ENCODE measurements around the gene PCNX2. TPM values are rescaled to one million over a fixed set of nuclear protein-coding genes. Genes with fewer than 3 reads are reported as not detected.

PCNX2 gene
- total and polyA plus RNA-seq, 2 of the 8 experiments (the other 6 are each of a cell fraction or from before 2014, with no cell fraction given), result 46.1 to 57.6 TPM

DNA sequence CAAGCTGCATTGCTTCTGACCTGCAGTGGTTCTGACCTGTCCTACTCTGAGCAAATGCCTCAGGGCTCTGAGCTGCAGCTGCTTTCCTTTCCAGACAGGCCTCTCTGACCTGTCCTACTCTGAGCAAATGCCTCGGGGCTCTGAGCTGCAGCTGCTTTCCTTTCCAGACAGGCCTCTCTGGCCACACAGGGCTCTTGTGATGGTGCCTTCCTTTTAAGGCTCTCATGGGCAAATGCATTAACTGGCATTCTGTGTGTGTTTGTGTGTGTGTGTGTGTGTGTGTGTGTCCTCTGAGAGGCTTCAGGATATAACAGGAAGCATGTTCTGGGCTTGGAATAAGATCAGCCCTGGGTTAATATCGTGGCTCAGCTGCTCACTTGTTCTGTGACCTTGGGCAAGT lies 213.8 kb downstream of the PCNX2 start:
- Histone ChIP-seq H2BK20ac (ENCODE audit: low read length) (no peak overlapping the region), H3K27ac (ENCODE audit: low read depth, low read length) (no peak overlapping the region), H3K23ac (ENCODE audit: insufficient read length) (no peak overlapping the region), H3K4me3 (ENCODE audit: extremely low read depth in 1 of 4, insufficient read depth in 2 of 4, low read depth in 3 of 4, low read length in 4 of 4) (no peak overlapping the region), H3K36me3 (ENCODE audit: control insufficient read depth in 2 of 4, insufficient read depth in 4 of 4, low read length in 3 of 4) (peaks cover 0 to 6% (median 0%) of the 10 kb centered on the region in 4 experiments; a peak in 3 of 8 replicates), H3K9ac (replicated peaks in 1 of 4; ENCODE audit: extremely low read depth in 1 of 4, low read depth in 3 of 4, low read length in 3 of 4) (no peak overlapping the region), H3K4me2 (ENCODE audit: insufficient read depth in 1 of 2, low read depth in 2 of 2, low read length in 2 of 2) (no peak overlapping the region), H3K23me2 (ENCODE audit: low read depth, low read length) (no peaks in the 10 kb centered on the region), H4K5ac (ENCODE audit: insufficient read length, low read depth, low read length) (no peak overlapping the region), H3K4me1 (replicated peaks in 1 of 4; ENCODE audit: control insufficient read depth in 3 of 4, insufficient read depth in 4 of 4, low read length in 3 of 4) (peaks cover 0 to 4% (median 0%) of the 10 kb centered on the region in 4 experiments; a peak in 2 of 7 replicates), H4K20me1 (replicated peaks in 1 of 2; ENCODE audit: control insufficient read depth in 1 of 2, insufficient read depth in 2 of 2, low read length in 2 of 2) (no peaks in the 10 kb centered on the region), H3K14ac (ENCODE audit: insufficient read length) (no peak overlapping the region), H4K91ac (replicated peaks; ENCODE audit: insufficient read length, low read length) (no peak overlapping the region), H3K9me3 (ENCODE audit: insufficient read depth in 2 of 2, low read depth in 1 of 2, low read length in 1 of 2) (no peaks in the 10 kb centered on the region), H2BK120ac (replicated peaks; ENCODE audit: low read depth, low read length) (no peak overlapping the region), H2BK12ac (ENCODE audit: low read depth, low read length) (no peak overlapping the region), H3K56ac (replicated peaks; ENCODE audit: insufficient read length, low read depth, low read length) (no peak overlapping the region), H4K8ac (ENCODE audit: extremely low read depth, insufficient read depth, low read length) (no peak overlapping the region), H3K79me1 (ENCODE audit: low read depth, low read length) (no peaks in the 10 kb centered on the region; the same call in 1 of the 2 replicates), H2AFZ (ENCODE audit: low read length) (no peak overlapping the region), H3K4ac (replicated peaks; ENCODE audit: insufficient read length, low read depth, low read length) (no peak overlapping the region), H3K27me3 (replicated peaks in 1 of 4; ENCODE audit: control insufficient read depth in 3 of 4, extremely low read depth in 1 of 4, insufficient read depth in 3 of 4, low read length in 3 of 4) (no peaks in the 10 kb centered on the region), H2BK15ac (ENCODE audit: low read length) (no peak overlapping the region), H2BK5ac (ENCODE audit: low read depth, low read length) (no peak overlapping the region), H3K18ac (ENCODE audit: extremely low read depth, low read length) (no peak overlapping the region), H2AK5ac (ENCODE audit: low read depth, low read length) (no peak overlapping the region), H3K79me2 (ENCODE audit: control insufficient read depth in 1 of 2, insufficient read depth in 2 of 2, low read length in 2 of 2) (no peaks in the 10 kb centered on the region)
- ChIA-PET CTCF (ENCODE audit: partially characterized antibody) (interaction anchor here (1.0 kb wide), 1 partner anchor 9 kb away, joined by 3 read pairs; no protein-coding TSS in a partner anchor), POLR2A (ENCODE audit: partially characterized antibody) (interaction anchor here (1.5 to 2.4 kb wide), 2 partner anchors 11 to 31 kb away, joined by 3 to 11 read pairs; no protein-coding TSS in a partner anchor)
- TF ChIP-seq BACH1 (IDR thresholded peaks at IDR 0.05; ENCODE audit: low read length), result no peak
- no peak for TF ChIP-seq EP300 (IDR thresholded peaks at IDR 0.05; ENCODE audit: borderline replicate concordance in 1 of 2, low read depth in 2 of 2, low read length in 2 of 2)
- no peak for TF ChIP-seq TBP (IDR thresholded peaks at IDR 0.05; ENCODE audit: low read depth, low read length)
- no peak for TF ChIP-seq ASH2L (IDR thresholded peaks at IDR 0.05; ENCODE audit: low read length)
- TF ChIP-seq RNF2 (IDR thresholded peaks at IDR 0.05; ENCODE audit: borderline replicate concordance, low read depth, low read length, missing control alignments, poor library complexity, severe bottlenecking), result no peak
- no peak for TF ChIP-seq RBBP5 (IDR thresholded peaks at IDR 0.05; ENCODE audit: borderline replicate concordance, low read depth, low read length)
- TF ChIP-seq KDM5A (IDR thresholded peaks at IDR 0.05; ENCODE audit: low read length), result no peak
- TF ChIP-seq CHD2 (IDR thresholded peaks at IDR 0.05; ENCODE audit: low read length), result no peak
- TF ChIP-seq CHD1 (IDR thresholded peaks at IDR 0.05; ENCODE audit: low read depth, low read length), result no peak
- TF ChIP-seq POLR2AphosphoS5 (IDR thresholded peaks at IDR 0.05; ENCODE audit: low read depth, low read length), result no peak
- no peak for TF ChIP-seq HDAC2 (IDR thresholded peaks at IDR 0.05; ENCODE audit: borderline replicate concordance in 1 of 2, low read depth in 2 of 2, low read length in 2 of 2)
- TF ChIP-seq JUND (IDR thresholded peaks at IDR 0.05; ENCODE audit: low read length), result no peak
- DNase-seq (ENCODE audit: low read depth in 1 of 2, low spot score in 2 of 2) (no peak), FAIRE-seq (no peak)
- 85% methylated on average over 2 of the region's 2 CpGs; no CpG with 5 or more reads in 1 of the 2 experiments for WGBS, 2 experiments (ENCODE audit: extremely low coverage in 1 of 2, insufficient coverage in 1 of 2, insufficient read length in 1 of 2, insufficient replicate concordance in 2 of 2, low coverage in 1 of 2, low lambda C conversion rate in 2 of 2, missing lambda C conversion rate in 1 of 2)
